T-helper 2 cell (primary cell): Measurements from ENCODE around the gene BRAT1.
"Not testable (repeated sequence)": the region's sequence is repeated elsewhere in the genome, so short reads cannot be mapped to it uniquely, and the experiment has no call there.

ENCODE experiments used
- DNase-seq, 5 experiments: peaks; one replicate each; pipeline versions ENCODE4 v3.0.0 to v3.0.0-alpha.2; 2012 to 2022

Gene BRAT1

DNA sequence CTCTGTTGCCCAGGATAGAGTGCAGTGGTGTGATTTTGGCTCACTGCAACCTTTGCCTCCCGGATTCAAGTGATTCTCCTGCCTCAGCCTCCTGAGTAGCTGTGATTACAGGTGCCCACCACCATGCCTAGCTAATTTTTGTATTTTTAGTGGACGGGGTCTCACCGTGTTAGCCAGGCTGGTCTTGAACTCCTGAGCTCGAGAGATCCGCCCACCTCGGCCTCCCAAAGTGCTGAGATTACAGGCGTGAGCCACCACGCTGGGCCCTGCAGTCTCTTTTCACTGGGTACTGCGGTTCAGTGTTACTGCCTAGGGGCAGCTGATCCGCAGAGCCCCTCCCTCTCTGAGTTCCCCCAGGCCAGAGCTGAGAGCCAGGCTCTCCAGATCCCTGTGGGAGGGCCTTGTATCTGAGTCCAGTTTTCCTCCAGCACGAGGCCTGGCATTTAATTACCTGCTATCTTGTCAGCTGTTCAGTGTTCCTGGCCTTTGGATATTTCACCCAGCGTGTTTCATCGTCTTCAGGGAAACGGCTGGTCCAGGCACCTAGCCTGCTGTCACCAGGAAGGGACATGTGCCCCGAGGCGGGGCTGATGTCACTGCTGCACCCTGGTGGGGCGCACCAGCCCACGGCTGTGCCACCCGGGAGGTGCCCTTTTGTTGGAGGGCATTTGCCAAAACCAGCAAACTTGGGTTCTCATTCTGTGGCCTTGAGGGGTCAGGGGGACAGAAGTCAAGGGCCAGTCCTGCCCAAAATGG is 19.3 kb downstream of the BRAT1 start:
- DNase-seq: not testable (repeated sequence)

DNA sequence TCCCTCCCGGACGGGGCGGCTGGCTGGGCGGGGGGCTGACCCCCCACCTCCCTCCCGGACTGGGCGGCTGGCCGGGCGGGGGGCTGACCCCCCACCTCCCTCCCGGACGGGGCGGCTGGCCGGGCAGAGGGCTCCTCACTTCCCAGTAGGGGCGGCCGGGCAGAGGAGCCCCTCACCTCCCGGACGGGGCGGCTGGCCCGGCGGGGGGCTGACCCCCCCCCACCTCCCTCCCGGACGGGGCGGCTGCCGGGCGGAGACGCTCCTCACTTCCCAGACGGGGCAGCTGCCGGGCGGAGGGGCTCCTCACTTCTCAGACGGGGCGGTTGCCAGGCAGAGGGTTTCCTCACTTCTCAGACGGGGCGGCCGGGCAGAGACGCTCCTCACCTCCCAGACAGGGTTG is 21.1 kb downstream of the BRAT1 start:
- not testable (repeated sequence) for DNase-seq

DNA sequence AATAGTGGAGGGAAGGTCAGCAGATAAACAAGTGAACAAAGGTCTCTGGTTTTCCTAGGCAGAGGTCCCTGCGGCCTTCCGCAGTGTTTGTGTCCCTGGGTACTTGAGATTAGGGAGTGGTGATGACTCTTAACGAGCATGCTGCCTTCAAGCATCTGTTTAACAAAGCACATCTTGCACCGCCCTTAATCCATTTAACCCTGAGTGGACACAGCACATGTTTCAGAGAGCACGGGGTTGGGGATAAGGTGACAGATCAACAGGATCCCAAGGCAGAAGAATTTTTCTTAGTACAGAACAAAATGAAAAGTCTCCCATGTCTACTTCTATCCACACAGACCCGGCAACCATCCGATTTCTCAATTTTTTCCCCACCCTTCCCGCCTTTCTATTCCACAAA is 21.8 kb downstream of the BRAT1 start:
- DNase-seq: not testable (repeated sequence)

DNA sequence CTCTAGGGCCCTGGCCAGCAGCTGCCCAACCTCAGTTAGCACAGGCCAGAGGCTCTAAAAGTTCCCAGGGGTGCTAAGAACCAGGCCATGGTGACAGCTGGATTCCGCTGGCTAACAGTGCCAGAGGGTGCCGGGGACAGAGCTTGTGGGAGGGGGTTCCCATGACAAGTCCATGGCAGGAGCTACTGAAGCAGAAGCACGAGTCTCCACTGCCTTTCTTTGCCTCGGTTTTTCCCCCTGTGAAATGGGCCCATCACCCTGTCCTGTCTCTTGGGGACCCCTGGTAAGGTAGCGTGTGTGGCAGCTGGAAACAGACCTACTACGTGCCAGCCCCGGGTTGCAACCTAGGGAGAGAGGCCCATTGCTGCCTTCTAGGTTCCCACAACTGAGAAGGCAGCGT is 22.5 kb downstream of the BRAT1 start:
- DNase-seq: not testable (repeated sequence)

DNA sequence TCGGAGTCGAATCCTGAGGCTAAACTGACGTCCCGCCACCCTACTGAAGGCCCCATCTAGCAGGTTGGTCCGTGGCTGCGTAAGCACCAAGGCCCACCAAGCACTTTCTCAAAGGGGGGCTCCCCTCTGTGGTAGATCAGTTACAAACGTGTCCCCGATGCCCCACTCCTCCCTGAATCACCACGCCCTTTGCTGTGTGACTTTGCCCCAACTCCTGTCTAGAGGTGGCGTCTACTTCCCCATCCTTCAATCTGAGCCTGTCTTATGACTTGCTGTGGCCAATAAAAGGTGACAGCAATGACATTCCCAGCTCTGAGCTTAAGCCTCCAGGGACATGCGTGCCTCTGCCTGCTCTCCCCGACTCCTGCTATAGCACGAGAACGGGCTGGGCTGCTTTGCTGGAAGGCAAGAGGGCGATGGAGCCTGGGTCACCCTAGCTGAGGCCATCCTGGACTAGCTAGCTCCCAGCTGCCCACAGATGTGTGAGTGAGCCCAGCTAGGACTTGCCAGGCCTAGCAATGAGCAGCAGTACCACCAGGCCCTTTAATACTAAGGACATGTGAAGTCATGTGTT is 23.0 kb downstream of the BRAT1 start:
- DNase-seq: not testable (repeated sequence)

DNA sequence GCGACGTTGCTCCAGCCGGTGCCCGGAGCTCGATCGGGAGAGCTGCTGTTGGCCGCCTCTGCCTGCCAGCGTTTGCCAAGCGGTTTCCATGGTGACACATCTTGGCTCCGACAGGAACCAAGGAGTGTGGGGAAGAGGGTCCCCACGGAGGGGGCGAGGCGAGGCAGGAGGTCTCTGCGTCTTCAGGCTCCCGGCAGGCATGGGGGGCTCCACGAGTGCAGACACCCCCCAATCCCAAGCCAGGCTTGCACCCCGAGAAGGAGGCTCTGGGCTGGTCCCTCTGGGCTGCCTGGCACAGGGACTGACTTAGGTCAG is 23.6 kb downstream of the BRAT1 start:
- not testable (repeated sequence) for DNase-seq

DNA sequence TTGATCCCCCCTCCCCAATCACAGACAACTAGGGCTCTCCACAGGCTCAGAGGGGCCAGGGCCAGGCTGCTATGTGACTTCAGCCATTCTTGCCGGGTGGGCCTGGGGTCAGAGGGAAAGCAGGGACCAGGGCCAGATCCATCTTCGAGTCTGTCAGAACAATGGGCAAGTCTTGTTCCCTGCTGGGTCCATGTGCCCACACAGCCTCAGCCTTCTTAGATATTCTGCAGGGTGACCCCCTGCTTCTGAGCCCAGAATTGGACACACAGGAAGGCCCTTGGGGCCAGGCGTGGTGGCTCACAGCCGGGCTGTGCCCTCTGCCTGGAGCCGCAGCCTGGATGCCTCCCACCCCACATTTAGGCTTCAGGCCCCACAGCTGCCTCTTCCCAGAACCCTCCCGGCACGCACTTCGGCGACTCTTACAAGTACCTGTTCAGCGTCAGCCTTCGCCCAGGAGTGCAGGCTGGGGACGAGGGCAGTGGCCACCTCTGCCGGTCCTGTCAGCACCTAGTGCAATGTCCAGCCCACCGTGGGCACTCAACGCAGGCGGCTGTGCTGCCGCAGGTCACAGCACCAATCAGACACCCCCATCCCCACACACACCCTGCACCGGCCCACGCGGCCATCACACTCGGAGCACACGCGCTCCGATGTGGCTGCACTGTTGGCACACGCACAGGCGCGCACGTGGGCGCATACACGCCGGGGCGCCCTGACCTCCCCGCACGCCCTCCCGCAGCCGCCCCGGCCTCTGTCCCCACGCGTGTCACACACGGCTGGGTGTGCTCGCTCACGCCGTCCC is 24.1 kb downstream of the BRAT1 start:
- DNase-seq: peak in 2 of 5 experiments; percentile 6 to 7

DNA sequence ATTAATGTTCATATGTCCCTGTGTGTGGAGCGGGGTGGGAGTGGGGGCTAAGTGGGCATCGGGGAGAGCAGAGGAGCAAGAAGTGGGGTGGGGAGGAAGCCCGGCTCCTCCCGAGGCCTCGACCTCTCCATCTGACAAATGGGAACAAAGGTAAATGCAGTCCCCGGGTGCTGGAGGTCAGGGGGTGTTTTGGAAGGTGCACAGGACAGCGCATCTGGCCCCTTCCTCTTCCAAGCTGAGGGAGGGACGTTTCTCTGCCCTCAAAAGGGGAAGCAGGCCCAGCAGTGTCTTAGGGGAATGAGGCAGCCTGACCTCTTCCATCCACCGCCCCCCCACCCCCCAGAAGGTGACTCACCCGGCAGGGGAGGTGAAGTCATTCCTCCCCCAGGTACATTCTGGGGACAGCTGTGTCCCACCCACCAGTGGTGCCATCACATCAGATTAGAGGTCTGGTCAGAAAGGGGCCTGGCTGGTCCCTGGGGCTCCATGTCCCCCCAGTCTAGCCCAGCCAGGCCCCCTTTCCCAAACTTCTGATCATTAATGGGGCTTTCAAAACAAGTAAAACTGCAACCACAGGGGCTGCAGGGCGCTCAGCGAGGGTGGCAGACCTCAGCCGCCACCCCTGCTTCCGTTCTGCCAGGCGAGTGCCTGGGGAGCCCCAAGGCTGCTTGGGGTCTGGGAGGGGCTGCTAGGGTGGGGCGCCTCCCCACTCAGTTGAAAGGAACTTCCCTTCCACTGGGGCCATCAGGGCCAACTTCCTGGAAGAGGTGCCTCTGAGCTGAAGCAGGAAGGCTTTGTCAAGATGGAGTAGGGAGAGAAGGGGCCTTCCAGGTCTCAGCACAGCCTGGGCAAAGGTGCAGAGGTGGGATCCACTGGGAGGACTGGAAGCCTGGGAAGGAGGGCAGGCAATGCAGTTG is 25.0 kb downstream of the BRAT1 start:
- peak; percentile 39 to 93 (median 74) for DNase-seq

DNA sequence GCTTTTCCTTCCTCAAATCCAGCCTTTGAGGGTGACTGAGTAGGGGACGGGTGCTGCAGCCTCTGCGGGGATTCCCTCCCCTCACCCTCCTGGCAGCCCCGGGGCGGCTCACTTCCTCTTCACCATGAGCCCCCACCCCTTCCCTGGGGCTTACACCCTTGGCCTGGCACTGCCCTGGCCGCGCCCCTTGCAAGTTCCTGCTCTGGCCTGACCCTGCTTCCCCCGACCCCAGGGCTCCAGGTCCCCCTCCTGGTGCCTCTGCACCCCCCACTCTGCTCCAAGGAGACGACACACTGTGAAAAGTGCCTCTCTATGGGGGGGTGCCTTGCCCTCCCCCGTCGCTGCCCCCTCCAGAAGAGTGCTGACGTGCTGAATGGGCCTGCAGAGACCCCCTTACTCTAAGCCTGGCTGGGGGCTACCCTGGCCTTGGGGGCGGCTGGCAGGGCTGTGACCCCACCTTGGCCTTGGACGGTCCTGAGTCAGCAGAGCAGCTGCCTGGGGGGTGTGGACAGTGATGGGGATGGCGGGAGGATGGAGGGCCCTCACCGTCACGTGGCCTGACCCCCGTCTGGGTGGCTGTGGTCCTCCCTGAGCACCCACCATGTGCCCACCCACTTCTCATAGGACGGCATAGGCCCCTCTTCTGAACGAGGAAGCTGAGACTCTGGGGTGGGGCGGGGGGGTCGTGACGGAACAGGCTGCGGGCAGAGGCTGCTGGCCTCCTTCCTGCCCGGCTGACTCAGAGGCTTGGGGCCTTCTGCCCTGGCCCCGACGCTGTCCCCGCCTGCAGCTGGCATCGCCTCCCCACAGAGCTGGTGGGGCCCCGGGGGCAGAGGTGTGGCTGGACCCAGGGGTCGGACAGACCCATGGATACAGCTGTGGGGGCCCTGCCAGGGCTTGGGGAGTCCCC is 25.9 kb downstream of the BRAT1 start:
- DNase-seq: peak in 4 of 5 experiments; percentile 31 to 84 (median 58)

DNA sequence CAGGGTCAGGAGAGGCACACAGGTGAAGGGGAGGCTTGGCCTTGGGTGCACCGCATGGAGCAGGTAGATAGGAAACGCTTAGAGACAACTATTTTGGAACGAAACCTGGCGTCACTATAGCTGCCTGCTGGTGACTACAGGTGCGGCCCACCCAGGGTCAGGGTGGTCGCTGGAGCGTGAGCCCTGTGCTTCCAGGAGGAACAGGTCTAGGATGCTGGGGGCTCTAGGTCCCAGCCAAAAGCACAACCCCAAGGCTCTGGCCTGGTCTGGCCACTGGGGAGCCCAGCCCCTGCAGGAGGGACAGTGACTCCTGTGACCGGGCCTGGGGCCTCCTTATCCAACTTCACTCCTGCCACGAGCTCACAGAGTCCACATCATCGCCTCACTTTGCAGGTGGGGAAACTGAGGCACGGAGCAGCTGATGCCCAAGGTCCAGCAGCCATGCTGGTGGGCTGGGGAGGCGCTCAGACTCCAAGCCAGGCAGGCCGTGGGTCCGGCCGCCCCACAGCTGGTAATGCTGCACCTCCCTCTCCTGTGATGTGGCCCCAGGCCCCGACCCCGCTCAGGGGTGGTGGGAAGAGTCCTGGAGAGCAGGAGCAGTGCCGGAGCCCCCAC is 26.7 kb downstream of the BRAT1 start:
- no peak for DNase-seq

DNA sequence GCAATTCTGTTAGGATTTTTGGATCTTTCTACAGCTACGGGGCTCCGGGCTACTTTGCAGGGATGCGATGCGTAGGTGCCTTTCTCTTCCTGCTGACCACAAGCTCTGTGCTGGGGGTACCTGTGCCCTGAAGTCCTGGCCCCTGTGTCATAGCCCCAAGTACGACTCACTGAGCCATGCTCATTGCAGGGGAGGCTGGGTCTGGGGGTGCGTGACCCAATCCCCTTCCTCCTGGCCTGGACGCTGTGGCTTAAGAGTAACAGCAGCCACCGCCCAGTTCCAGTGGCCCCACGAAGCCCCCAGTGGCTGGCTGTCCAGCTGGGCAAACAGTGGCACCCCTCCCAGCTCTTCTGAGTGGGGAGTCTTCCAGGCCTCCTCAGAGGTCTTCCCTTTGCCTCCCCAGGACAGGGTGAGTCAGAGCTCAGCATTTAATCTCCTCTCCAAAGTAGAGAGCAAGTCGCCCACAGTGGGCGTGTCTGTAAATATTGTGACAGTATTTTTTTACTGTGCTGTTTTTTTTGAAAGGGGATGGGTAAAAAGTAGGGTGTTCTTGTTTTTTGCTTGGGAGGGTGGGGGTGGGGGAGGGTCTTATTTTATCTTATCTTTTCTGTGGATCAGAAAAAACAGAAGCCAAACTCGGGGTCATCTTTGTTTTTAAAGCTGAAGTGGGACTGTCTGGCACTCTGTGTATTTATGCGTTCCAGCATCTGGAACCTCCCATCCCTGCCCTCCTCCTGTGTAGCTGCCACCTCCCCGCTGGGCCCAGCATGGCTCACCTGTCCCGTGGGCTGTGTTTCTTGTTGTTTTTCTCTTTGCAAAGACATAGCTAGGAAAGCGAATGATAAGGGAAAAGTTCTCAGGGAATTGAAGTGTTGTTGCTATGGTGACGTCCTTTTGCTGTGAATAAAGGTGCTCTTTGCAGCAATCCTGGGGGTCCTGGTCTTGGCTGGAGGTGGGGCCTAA is 27.5 kb downstream of the BRAT1 start:
- peak in 2 of 5 experiments; percentile 41 to 72 for DNase-seq

DNA sequence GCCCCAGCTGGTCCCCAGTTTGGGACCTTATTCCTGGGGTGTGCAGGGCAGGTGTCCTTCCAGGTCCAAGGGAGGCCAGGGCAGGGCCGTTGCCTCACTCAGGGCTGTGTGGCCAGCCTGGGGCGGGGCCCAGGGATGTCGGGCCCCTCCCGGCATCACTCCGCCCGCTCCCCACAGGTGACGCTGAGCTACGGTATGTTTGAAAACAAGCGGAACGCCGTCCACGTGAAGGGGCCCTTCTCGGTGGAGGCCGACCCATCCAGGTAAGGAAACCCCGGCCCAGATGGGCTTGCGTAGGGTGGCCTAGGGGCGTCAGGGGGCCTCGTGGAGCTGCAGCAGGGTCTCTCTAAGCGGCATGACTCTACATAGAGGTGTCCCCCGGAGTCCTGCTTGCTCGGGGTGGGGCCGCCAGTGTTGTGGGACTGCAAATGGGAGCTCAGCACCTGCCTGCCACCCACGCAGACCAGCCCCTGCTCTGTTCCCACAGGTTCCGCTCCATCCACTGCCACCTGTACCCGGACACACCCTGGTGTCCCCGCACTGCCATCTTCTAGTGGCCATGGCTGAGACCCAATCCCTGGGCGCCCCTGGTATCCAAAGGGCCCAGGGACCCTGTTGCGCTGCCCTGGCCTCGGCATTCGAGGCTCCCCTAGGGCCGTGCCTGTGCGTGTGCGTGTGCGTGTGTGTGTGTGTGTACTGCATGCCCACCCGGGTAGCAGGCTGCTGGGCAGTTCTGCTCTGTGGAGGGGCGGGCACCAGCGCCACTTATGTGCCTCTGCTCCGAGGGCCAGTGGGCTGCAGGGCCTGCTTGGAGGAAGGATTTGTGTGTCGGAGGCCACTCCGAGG is 28.4 kb downstream of the BRAT1 start:
- no peak for DNase-seq

DNA sequence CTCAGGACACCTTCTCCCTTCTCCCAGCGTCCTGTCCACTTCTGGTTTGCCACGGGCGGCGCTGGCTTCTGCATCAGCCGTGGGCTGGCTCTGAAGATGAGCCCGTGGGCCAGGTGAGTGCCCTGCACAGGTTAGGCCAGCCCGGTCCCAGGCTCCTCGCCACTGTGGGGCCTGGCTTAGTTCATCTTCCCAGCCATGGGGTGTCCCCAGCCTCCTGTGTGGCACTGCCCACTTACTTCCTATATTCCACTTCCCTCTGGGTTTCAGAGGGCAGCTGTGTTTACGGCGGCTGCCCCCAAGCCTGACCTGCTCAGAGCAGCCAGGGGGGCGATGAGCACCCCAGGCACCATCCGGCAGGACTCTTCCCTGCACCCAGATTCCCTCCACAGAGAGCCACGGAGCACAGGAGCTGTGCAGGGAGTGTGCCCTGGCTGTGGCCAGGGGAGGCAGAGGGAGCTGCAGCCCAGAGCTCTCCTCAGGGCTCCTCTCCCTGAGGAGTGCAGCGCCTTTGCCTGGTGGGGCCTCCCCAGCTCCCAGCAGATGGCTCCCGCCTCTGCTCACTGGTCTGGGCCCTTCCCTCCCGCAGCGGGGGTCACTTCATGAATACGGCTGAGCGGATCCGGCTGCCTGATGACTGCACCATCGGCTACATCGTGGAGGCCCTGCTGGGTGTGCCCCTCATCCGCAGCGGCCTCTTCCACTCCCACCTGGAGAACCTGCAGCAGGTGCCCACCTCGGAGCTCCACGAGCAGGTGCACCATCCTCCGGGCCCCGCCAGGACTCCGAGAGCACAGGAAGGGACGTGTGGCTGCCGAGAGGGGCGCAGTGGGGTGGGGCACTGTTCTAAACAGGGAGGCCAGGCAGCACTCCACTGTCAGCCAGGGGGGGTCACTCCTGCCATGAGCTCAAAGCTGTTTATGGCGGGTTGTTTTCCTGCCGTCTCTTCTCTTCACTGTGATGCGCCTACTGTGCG is 29.4 kb downstream of the BRAT1 start:
- no peak for DNase-seq

DNA sequence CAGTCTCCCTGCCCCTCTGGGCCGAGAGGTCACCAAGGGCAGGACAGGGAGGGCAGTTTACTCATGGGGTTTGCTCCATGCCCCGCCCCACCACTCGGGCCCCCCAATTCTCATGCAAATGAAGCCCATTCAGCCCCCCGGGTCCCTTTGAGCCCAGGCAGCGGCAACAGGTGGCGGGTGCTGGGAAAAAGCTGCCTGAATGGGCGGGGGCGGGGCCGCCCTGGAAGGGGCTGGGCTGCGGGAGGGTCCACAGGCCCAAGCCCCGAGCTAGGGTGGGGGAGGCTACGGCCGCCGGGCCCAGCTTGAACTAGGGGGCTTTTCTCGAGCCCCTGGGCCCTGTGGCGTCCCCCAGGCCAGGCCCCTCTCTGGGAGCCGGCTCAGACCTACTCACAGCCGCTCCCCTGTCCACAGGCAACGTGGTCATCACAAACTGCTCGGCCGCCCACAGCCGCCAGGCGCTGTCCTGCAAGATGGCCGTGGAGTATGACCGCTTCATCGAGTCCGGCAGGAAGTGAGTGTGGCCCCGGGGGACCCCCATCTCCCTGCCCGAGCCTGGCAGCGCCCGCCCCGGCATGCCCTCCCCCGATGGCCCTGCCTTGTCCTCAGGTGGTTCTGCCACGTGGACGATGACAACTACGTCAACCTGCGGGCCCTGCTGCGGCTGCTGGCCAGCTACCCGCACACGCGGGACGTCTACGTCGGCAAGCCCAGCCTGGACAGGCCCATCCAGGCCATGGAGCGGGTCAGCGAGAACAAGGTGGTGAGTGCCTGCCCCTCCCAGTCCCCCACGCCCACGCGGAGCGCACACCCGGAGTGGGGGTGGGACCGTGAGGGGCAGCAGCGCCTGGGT is 30.3 kb downstream of the BRAT1 start:
- DNase-seq: no peak

DNA sequence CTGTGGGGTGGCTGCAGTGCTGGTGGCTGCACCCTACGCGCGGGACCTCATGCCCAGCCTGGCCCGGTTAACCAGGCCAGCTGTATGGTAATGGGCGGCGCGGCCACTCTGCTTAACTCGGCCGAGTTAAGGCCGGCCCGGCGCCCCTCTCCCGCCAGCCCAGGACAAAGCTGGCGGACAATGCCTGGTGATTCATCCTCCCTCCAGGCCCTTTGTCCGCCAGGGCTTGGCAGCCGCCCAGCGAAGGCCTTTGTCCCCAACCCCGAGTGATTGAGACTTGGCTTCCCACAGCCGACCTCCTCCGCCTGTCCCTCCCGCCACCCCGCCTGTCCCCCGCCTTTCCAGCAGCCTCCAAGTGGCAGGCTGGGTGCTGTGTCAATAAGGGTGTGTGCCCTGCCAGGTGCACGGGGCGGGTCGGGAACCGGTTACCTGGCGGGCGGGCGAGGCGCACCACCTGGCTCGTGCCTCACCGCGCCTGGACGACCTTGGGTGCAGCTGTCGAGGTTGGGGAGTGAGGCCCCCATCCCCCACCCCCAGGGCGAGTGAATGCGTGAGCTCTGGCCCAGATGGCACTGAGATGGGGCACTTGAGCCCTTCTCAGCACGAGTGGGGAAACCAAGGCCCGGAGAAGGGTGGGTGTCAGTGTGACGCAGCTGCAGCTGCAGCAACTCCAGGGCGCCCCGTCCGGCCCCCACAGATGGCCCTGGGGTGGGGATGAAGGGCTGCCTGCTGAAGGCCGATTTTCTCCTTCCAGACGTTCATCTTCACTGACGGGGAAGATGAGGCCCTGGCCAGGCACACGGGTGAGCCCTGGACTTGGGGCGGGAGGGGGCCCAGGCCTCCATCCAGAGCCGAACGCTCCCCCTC is 31.1 kb downstream of the BRAT1 start:
- DNase-seq: no peak
